ENCODE measurements around the gene PPA1.
"Not testable (repeated sequence)": the region's sequence is repeated elsewhere in the genome, so short reads cannot be mapped to it uniquely, and the experiment has no call there.

The PPA1 gene

DNA sequence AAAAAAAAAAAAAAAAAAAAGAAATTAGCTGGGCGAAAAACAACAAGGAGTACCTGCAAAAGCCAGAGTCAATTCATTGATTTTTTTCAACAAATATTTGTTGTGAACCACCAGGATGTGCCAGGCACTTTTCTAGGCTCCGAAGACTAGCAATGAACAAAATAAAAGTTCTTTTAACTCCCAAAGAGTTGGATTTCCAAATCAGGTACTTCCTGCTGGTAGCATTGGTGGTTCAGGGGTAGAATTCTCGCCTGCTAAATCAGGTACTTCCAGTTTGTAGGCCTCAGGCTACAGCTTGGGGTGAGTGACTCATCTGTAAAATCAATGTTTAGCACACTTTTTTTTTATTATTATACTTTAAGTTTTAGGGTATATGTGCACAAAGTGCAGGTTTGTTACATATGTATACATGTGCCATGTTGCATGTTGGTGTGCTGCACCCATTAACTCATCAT, 10.9 kb downstream of the PPA1 start:
- in situ Hi-C loops (cut with MboI; ENCODE audit: low sequenced_read_pairs), result no loop called here

DNA sequence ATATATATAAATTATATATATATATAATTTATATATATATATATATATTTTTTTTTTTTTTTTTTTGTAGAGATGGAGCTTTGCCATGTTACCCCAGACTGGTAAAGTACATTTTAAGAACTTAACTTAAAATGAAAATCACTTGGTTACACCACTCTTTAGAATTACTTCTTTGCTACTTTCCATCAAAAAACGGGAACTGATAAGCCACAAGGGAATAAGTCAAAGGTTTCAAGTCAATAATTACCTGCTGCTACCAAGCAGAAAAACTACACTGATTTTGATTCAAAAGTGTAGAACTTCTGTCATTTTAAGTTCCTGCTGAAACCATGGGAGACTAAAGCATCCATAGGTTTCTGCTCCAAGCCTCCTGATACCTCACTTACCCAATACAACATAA, 12.2 kb downstream of the PPA1 start:
- in situ Hi-C loops (cut with MboI; ENCODE audit: low sequenced_read_pairs), result no loop called here

DNA sequence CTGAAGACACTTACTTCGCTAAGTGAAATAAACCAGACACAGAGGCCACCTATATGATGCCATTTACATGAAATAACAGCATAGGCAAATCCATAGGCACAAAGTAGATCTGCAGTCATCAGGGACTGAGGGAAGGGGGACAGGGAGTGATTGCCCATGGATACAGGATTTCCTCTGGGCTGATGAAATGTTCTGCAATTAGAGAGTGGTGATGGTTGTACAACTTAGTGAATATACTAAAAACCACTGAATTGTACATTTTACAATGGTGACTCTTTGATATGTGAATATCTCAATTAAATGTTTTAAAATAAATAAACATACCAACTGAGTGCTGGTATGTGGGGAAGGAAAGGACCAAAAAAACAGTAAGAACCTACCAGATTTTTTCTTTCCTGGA, 20.4 kb downstream of the PPA1 start:
- in situ Hi-C loops (cut with MboI; ENCODE audit: low sequenced_read_pairs), result no loop called here

DNA sequence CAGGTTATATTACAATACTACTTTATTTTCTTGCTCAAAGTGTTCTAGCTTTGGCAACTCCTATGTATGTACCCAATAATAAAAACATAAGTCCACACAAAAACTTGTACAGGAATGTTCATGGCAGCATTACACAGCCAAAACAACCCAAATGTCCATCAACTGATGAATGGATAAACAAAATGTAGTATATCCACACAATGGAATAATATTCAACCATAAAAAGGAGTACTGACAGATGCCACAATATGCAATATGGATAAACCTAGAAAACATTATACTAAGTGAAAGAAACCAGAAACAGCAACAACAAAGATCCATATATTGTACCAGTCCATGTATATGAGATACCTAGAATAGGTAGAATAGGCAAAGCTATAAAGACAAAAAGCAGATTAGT, 21.0 kb downstream of the PPA1 start:
- in situ Hi-C loops (cut with MboI; ENCODE audit: low sequenced_read_pairs), result no loop called here

DNA sequence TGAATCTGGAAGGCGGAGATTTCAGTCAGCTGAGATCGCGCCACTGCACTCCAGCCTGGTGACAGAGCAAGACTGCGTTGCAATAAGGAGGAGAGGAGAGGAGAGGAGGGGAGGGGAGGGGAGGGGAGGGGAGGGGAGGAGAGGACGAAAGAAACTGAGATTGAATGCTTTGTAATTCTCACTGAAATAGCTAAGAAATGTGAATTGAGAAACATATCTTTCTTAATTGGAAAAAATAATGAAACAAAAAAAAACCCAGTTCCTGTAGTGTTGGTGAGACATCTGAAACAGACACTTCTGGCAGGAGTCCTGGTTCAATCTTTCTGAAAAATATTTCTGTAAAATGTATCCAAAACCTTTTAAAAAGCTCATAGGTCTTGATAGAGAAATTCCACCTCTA, 26.5 kb downstream of the PPA1 start:
- in situ Hi-C loops (cut with MboI; ENCODE audit: low sequenced_read_pairs), result no loop called here

DNA sequence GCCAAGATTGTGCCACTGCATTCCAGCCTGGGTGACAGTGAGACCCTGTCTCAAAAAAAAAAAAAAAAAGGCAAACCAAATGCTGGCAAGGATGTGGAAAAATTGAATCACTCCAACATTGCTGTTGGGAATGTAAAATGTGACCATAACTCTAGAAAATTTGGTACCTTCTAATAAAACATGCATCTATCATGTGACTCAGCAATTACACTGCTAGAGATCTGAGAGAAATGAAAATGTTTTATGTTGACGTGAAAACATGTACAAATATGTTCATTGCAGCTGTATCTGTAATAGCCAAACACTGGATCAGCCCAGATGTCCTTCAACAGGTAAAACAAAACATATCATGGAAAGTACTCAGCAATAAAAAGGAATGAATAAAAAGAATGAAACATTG, 32.1 kb downstream of the PPA1 start:
- in situ Hi-C loops (cut with MboI; ENCODE audit: low sequenced_read_pairs), result no loop called here

DNA sequence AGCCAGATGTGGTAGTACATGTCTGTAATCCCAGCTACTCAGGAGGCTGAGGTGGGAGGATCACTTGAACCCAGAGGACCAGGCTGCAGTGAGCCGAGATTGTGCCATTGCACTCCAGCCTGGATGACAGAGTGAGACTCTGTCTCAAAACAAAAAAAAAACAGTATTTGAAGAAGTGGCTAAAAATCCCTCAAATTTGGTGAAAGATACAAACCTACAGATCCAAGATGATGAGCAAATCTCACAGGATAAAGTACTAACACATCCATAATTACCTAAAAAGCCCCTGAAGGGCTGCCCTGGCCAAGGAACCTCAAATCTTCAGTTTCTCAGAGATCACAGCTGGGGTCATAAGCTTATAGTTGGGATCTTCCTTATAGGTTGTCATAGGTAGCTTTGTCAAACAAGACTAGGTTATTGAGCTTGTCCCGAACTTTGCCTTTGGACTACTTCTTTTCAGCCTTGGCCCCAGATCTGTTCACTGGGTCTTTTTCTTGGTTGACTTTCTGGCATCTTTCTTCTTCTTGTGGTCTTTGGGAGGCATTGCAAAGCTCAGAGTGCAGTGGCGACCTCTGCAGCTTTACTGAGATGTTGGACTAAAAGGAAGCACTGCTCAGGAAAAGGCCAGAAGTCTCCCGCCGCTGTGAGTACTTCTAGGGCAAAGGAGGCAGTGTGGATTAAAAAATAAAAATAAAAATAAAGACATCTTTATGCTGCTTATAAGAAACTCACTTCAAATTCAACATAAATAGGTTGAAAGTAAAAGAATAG, 34.3 kb downstream of the PPA1 start:
- in situ Hi-C loops (cut with MboI; ENCODE audit: low sequenced_read_pairs), result no loop called here

GRCh38 chr10:70197235-70197945, 35.8 kb downstream of the PPA1 start:
- in situ Hi-C loops (cut with MboI; ENCODE audit: low sequenced_read_pairs), result no loop called here

DNA sequence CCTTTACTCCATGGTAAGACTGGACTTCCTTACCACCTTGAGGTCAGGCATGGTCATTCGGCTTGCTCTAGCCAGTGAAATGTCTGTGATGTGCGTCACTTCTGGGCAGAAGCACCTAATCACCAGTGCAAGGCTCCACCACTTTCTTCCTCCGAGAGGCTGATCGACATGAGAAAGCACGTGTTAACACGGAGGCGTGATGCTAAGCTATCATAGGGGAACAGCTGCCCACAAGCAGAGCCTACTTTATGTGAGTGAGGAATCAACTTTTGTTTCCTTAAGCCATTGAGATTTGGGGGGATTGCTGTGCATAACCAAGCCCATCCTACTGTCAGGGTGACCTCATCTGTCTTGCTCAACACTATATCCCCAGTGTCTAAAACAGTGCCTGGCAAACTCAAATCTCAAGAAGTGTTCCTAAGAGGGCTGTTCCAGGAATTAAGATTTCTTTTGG, 39.8 kb downstream of the PPA1 start:
- in situ Hi-C loops (cut with MboI; ENCODE audit: low sequenced_read_pairs), result no loop called here

GRCh38 chr10:70192326-70192968, 40.8 kb downstream of the PPA1 start:
- in situ Hi-C loops (cut with MboI; ENCODE audit: low sequenced_read_pairs), result no loop called here

- in situ Hi-C loops (cut with MboI; ENCODE audit: low sequenced_read_pairs), result no loop called here
These were observed 41.3 kb downstream of the PPA1 start for GRCh38 chr10:70191972-70192305.

DNA sequence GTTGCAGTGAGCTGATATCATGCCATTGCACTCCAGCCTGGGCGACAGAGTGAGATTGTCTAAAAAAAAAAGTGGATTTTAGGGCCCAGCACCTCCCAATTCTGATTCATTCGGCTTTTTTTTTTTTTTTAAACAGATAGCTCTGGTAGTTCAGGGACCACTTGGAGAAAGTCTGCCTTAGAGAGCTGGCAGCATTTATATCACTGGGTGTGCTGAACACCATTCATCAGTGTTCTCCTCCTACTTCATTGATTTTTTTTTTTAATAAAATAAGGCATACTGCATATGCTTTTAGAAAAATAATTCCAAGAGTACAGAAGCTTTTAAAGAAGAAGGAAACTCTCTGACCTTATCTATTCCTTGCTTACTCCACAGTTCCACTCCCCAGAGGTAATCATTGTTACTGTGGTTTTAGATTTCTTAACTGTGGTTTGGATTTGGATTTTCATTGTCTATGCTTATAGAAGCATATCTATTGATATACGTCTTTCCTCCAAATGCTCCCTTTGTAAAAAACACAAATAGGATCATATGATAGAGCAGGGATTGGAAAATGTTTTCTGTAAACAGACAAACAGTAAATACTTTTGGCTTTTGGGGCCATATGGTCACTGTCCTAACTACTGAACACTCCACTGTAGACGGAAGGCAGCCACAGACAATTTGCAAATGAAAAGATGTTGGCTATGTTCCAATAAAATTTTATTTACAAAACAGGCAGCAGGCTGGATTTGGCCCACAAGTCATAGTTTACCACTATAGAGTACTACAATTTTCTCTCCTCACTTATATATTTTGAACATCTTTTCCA, 41.9 kb downstream of the PPA1 start:
- in situ Hi-C loops (cut with MboI; ENCODE audit: low sequenced_read_pairs), result no loop called here

DNA sequence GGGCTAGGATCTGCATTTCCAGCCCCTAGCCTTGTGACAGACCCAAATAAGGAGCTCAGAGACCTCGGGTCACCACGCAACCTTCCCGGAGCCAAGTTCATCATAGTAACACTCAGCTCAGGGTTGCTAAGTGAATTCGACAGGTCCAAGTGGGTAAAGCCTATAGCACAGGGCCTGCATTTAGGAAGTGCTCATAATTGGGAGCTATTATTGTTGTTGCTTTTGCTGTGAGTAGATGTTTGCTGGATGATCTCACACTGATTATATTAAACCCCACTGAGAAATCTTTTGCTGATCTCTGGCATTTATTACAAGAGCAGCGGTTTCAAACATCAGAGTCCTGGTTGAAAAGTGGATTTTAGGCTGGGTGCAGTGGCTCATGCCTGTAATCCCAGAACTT, 42.6 kb downstream of the PPA1 start:
- in situ Hi-C loops (cut with MboI; ENCODE audit: low sequenced_read_pairs), result no loop called here

DNA sequence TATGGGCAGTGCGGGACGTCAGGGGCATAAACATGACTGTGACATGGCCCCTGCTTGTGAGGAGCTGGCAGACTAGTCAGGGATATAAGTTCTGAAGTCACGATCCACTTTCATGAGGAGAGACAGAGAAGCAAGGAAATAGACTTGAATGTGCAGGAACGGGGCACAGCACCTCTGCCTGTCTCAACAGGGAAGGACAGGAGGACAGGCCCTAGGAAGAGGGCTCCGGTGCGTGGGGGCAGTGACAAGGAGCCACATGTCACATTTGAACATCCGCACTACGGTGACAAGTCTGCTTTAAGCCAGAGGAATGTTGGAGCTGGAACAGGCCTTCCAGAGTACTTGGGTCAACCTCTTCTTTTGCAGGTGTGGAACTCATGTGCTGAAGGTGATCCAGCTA, 43.1 kb downstream of the PPA1 start:
- in situ Hi-C loops (cut with MboI; ENCODE audit: low sequenced_read_pairs), result no loop called here

GRCh38 chr10:70188768-70189167, 44.5 kb downstream of the PPA1 start:
- in situ Hi-C loops (cut with MboI; ENCODE audit: low sequenced_read_pairs), result no loop called here

DNA sequence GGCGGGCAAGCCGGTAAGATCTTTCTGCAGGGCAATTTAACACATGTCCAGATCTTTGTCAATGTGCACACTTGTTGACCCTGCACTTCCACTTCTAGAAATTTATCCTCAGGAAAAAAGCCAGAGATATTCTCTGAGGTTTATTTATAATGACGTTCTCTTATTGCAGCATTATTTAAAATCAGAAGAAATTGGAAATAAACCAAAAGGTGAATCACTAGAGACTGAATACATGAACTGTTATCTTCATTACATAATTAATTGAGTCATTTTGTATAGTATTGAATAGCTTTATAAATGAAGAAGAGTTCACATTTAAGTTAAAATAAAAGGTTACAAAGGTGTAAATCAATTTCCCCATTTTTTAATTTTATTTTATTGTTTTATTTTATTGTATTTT, 46.7 kb downstream of the PPA1 start:
- in situ Hi-C loops (cut with MboI; ENCODE audit: low sequenced_read_pairs), result no loop called here

GRCh38 chr10:70186090-70186489, 47.1 kb downstream of the PPA1 start:
- in situ Hi-C loops (cut with MboI; ENCODE audit: low sequenced_read_pairs), result no loop called here

GRCh38 chr10:70183304-70183703, 49.9 kb downstream of the PPA1 start:
- in situ Hi-C loops (cut with MboI; ENCODE audit: low sequenced_read_pairs), result no loop called here

- in situ Hi-C loops (cut with MboI; ENCODE audit: low sequenced_read_pairs), result not testable (repeated sequence)
These were observed 54.0 kb downstream of the PPA1 start for GRCh38 chr10:70179209-70179608.

GRCh38 chr10:70178139-70178725, 55.0 kb downstream of the PPA1 start:
- in situ Hi-C loops (cut with MboI; ENCODE audit: low sequenced_read_pairs), result no loop called here

GRCh38 chr10:70176441-70176840, 56.8 kb downstream of the PPA1 start:
- in situ Hi-C loops (cut with MboI; ENCODE audit: low sequenced_read_pairs), result no loop called here
